DMS 273 treated with DMSO at 0.1 percent for 48 hours (cell line): Measurements from ENCODE around the gene CGB2.
"Not testable (repeated sequence)": the region's sequence is repeated elsewhere in the genome, so short reads cannot be mapped to it uniquely, and the experiment has no call there.

Experiments
- DNase-seq: peaks from one replicate; lab custom pipeline; 2025; lab: John Stamatoyannopoulos, UW

Gene CGB2

GRCh38 chr19:49067554-49067953 lies 35.9 kb downstream of the CGB2 start:
- DNase-seq: no peak

GRCh38 chr19:49069026-49069425 lies 37.3 kb downstream of the CGB2 start:
- no peak for DNase-seq

GRCh38 chr19:49070416-49070815 lies 38.7 kb downstream of the CGB2 start:
- DNase-seq: no peak

- DNase-seq: no peak
Observed at GRCh38 chr19:49071860-49072547, 40.3 kb downstream of the CGB2 start.

GRCh38 chr19:49073514-49074378 lies 42.1 kb downstream of the CGB2 start:
- no peak for DNase-seq

- not testable (repeated sequence) for DNase-seq
Observed at GRCh38 chr19:49074869-49075268, 43.2 kb downstream of the CGB2 start.

- no peak for DNase-seq
Observed at GRCh38 chr19:49080392-49080791, 48.7 kb downstream of the CGB2 start.

GRCh38 chr19:49081273-49081672 lies 49.6 kb downstream of the CGB2 start:
- DNase-seq: no peak
